IMR-90 (cell line): ENCODE measurements around the gene RYR2. TPM values are rescaled to one million over a fixed set of nuclear protein-coding genes. Genes with fewer than 3 reads are reported as not detected.

Experiments
- ATAC-seq: fragments of 200-7000 bp; cut with Tn5 transposase; 2 replicates; pipeline ENCODE4 v1.9.1; 2020; ENCODE audit warnings: low read depth, mild to moderate bottlenecking, moderate library complexity
- BruUV-seq: library from RNA; stranded (reverse); fragments of 400-500 nt; replicated peaks from 2 replicates; lab custom pipeline; 2021; lab: Mats Ljungman, UMichigan
- CTCF ChIA-PET: fragments of 300-600 bp; formaldehyde crosslinking; extraction: SDS; loops from one replicate; lab custom pipeline; 2021; ENCODE audit warnings: antibody characterized with exemption; lab: Yijun Ruan, JAX
- POLR2A ChIA-PET: fragments of 300-600 bp; sonication (Branson Sonifier 250); formaldehyde crosslinking; loops from one replicate; lab custom pipeline; 2022; ENCODE audit warnings: antibody characterized with exemption; ENCODE audit not compliant: unreplicated experiment; lab: Charles Lee
- DNase-seq: peaks from one replicate; pipeline ENCODE4 v3.0.0; 2013
- H2AFZ ChIP-seq: replicated peaks from 2 replicates; pipeline ENCODE3; 2013; ENCODE audit warnings: low read length, mild to moderate bottlenecking; ENCODE audit not compliant: poor library complexity
- H2AK5ac ChIP-seq: 2 replicates; pipeline ENCODE4 v1.6.1; 2013; ENCODE audit warnings: low read depth, low read length, inconsistent platforms
- H2AK9ac ChIP-seq: replicated peaks from 2 replicates; pipeline ENCODE3; 2013; ENCODE audit warnings: mild to moderate bottlenecking, low read depth, low read length, moderate library complexity; ENCODE audit not compliant: poor library complexity
- H2BK120ac ChIP-seq: 2 replicates; pipeline ENCODE4 v1.6.1; 2013; ENCODE audit warnings: low read depth, low read length, inconsistent platforms
- H2BK15ac ChIP-seq: 3 replicates; pipeline ENCODE4 v1.6.1; 2013; ENCODE audit warnings: low read depth, low read length, inconsistent platforms
- H2BK20ac ChIP-seq: 2 replicates; pipeline ENCODE4 v1.6.1; 2013; ENCODE audit warnings: low read depth, mild to moderate bottlenecking, inconsistent platforms, low read length, moderate library complexity
- H2BK5ac ChIP-seq: 2 replicates; pipeline ENCODE4 v1.6.1; 2013; ENCODE audit warnings: mild to moderate bottlenecking, low read depth, low read length, inconsistent platforms; ENCODE audit not compliant: poor library complexity, severe bottlenecking
- H3K14ac ChIP-seq: replicated peaks from 2 replicates; pipeline ENCODE4 v1.6.1; 2013; ENCODE audit warnings: low read depth, low read length, inconsistent platforms
- H3K18ac ChIP-seq: 2 replicates; pipeline ENCODE4 v1.6.1; 2013; ENCODE audit warnings: low read depth, low read length, control low read depth
- H3K23ac ChIP-seq: 2 replicates; pipeline ENCODE4 v1.6.1; 2013; ENCODE audit warnings: low read depth, low read length, inconsistent platforms
- H3K27ac ChIP-seq: 2 replicates; pipeline ENCODE4 v1.5.1; 2013; ENCODE audit warnings: mild to moderate bottlenecking, control low read depth, low read length; ENCODE audit not compliant: insufficient read depth
- H3K27me3 ChIP-seq: 2 replicates; pipeline ENCODE4 v1.6.1; 2013; ENCODE audit warnings: low read length; ENCODE audit not compliant: control insufficient read depth, insufficient read depth
- H3K36me3 ChIP-seq: 2 replicates; pipeline ENCODE4 v1.6.1; 2013; ENCODE audit warnings: low read length, mixed read lengths; ENCODE audit not compliant: control insufficient read depth, insufficient read depth
- H3K4ac ChIP-seq: 2 replicates; pipeline ENCODE4 v1.6.1; 2013; ENCODE audit warnings: low read depth, low read length, inconsistent platforms
- H3K4me1 ChIP-seq: 2 replicates; pipeline ENCODE4 v1.6.1; 2013; ENCODE audit warnings: low read length, mixed read lengths; ENCODE audit not compliant: control insufficient read depth, insufficient read depth
- H3K4me2 ChIP-seq: 2 replicates; pipeline ENCODE4 v1.6.1; 2013; ENCODE audit warnings: low read depth, mild to moderate bottlenecking, control low read depth, low read length, moderate library complexity
- H3K4me3 ChIP-seq: 2 replicates; pipeline ENCODE4 v1.5.1; 2013; ENCODE audit warnings: low read depth, mild to moderate bottlenecking, control low read depth, low read length, moderate library complexity; ENCODE audit not compliant: insufficient read depth
- H3K56ac ChIP-seq: 2 replicates; pipeline ENCODE4 v1.6.1; 2013; ENCODE audit warnings: low read length, inconsistent platforms; ENCODE audit not compliant: insufficient read depth; ENCODE audit errors: extremely low read depth
- H3K79me1 ChIP-seq, 2 experiments: 2 replicates each; pipeline ENCODE4 v1.6.1; 2013; ENCODE audit warnings: low read length in 2 of 2, inconsistent platforms in 1 of 2, low read depth in 1 of 2
- H3K9ac ChIP-seq: 2 replicates; pipeline ENCODE4 v1.6.1; 2013; ENCODE audit warnings: low read depth, low read length, control low read depth
- H3K9me1 ChIP-seq: 2 replicates; pipeline ENCODE4 v1.6.1; 2013; ENCODE audit warnings: low read length, inconsistent platforms; ENCODE audit not compliant: insufficient read depth
- H3K9me3 ChIP-seq: 2 replicates; pipeline ENCODE4 v1.6.1; 2013; ENCODE audit warnings: low read length; ENCODE audit not compliant: control insufficient read depth, insufficient read depth
- H4K20me1 ChIP-seq: 2 replicates; pipeline ENCODE4 v1.6.1; 2013; ENCODE audit warnings: low read length, inconsistent platforms; ENCODE audit not compliant: insufficient read depth
- H4K5ac ChIP-seq: 2 replicates; pipeline ENCODE4 v1.6.1; 2013; ENCODE audit warnings: mild to moderate bottlenecking, low read depth, low read length, control low read depth
- H4K8ac ChIP-seq, 2 experiments: 2 replicates each; pipeline ENCODE4 v1.6.1; 2013; ENCODE audit warnings: low read depth in 2 of 2, low read length in 2 of 2, control low read depth in 1 of 2, inconsistent platforms in 1 of 2
- H4K91ac ChIP-seq: 2 replicates; pipeline ENCODE4 v1.6.1; 2013; ENCODE audit warnings: low read depth, low read length, inconsistent platforms; ENCODE audit not compliant: insufficient read depth
- CEBPB ChIP-seq: IDR thresholded peaks from 2 replicates; pipeline ENCODE4 v1.6.1; 2012; ENCODE audit warnings: low read depth, low read length, improper control_type of control experiment
- FOS ChIP-seq: fragments of 150-350 bp; IDR thresholded peaks from 2 replicates; pipeline ENCODE4 v1.6.1; 2016; ENCODE audit warnings: low read depth, low read length
- RAD21 ChIP-seq: IDR thresholded peaks from 2 replicates; pipeline ENCODE4 v1.6.1; 2012; ENCODE audit warnings: low read length, improper control_type of control experiment
- RFX5 ChIP-seq: IDR thresholded peaks from 2 replicates; pipeline ENCODE4 v1.8.0; 2012; ENCODE audit warnings: low read depth, mild to moderate bottlenecking, low read length, moderate library complexity
- WGBS, 2 experiments: methylation state at CpG; one replicate each; pipeline versions ENCODE4 v1.1.5 to v1.1.7; 2013; ENCODE audit warnings: missing lambda C conversion rate in 2 of 2; ENCODE audit not compliant: insufficient read length in 1 of 2; ENCODE audit errors: extremely low coverage in 2 of 2; 5-methylcytosine and 5-hydroxymethylcytosine counted together
- dilution Hi-C: fragments of 300-500 bp; cut with HindIII; formaldehyde crosslinking; loops from one replicate; pipeline ENCODE4 v1.14.3; 2018; ENCODE audit warnings: low sequenced_read_pairs; ENCODE audit not compliant: unreplicated experiment
- in situ Hi-C: fragments of 300-500 bp; cut with MboI; formaldehyde crosslinking; loops from 3 replicates; pipeline ENCODE4 v1.14.3; 2019; ENCODE audit warnings: low sequenced_read_pairs, inconsistent platforms, mixed read lengths
- intact Hi-C: fragments of 100-400 bp; cut with micrococcal nuclease; formaldehyde crosslinking; loops from 2 replicates; pipeline ENCODE4 v1.10.0; 2022
- polyA plus RNA-seq, 3 experiments: library from polyadenylated mRNA; depleted of rRNA; stranded (reverse); fragments of >200 nt; gene quantifications; 2 replicates each; pipeline ENCODE4 v1.2.3, GENCODE V29; 2012; ENCODE audit warnings: low replicate concordance in 1 of 3
- total RNA-seq: library from RNA; depleted of rRNA; stranded (reverse); fragments of >200 nt; gene quantifications from 2 replicates; pipeline ENCODE4 v1.2.3, GENCODE V29; 2012
- TF ChIP-seq, protein P1 (sequence below): conservative IDR thresholded peaks from 2 replicates; pipeline ENCODE4 v1.5.1; 2012; ENCODE audit warnings: mild to moderate bottlenecking, low read depth, low read length, improper control_type of control experiment

The RYR2 gene
- total and polyA plus RNA-seq, 2 of the 4 experiments (the other 2 are of a cell fraction), result not detected

DNA sequence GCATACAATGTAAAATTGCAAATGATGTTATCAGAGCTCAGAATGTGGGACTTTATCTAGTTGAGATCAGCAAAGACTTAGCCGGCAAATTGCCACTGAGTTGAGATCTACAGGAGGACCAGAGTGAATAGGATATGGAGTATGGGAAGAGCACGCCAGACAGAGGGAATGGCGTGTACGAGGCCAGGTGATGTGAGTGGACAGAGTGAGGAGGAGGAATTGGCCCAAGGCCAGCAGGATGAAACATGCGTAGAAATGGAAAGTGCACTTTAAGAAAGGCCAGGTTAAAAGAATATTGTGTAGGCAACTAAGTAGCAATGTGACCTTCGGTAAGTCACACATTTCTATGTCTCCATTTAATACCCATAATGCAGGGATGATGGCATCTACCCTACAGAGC, 637.7 kb downstream of the RYR2 start:
- intact Hi-C loops, result loop anchor here (10.0 kb wide), 1 partner anchor 975 kb away; no protein-coding TSS in a partner anchor
- H3K9me1 ChIP-seq, result 0 out of 2 replicates have a peak, but pooled peaks cover 2% of the 10 kb centered on the region
- H3K4me3 ChIP-seq, result no peak overlapping the region
- H2BK20ac ChIP-seq, result peak overlapping the region; percentile 64
- dilution Hi-C loops, result no loop called here
- H2BK120ac ChIP-seq, result peak overlapping the region; percentile 69
- H3K9ac ChIP-seq, result no peak overlapping the region
- peak overlapping the region; percentile 41 for H3K4ac ChIP-seq
- H3K27ac ChIP-seq, result no peak overlapping the region
- no peak overlapping the region for H2BK5ac ChIP-seq
- BruUV-seq, result no TSS peak
- H3K4me2 ChIP-seq, result no peak overlapping the region
- H2BK15ac ChIP-seq, result peak overlapping the region; percentile 96; the same call in 2 of the 3 replicates
- no peak overlapping the region for H2AK9ac ChIP-seq
- no peak overlapping the region for H3K14ac ChIP-seq
- H3K9me3 ChIP-seq, result no peaks in the 10 kb centered on the region
- TF ChIP-seq, protein P1, sequence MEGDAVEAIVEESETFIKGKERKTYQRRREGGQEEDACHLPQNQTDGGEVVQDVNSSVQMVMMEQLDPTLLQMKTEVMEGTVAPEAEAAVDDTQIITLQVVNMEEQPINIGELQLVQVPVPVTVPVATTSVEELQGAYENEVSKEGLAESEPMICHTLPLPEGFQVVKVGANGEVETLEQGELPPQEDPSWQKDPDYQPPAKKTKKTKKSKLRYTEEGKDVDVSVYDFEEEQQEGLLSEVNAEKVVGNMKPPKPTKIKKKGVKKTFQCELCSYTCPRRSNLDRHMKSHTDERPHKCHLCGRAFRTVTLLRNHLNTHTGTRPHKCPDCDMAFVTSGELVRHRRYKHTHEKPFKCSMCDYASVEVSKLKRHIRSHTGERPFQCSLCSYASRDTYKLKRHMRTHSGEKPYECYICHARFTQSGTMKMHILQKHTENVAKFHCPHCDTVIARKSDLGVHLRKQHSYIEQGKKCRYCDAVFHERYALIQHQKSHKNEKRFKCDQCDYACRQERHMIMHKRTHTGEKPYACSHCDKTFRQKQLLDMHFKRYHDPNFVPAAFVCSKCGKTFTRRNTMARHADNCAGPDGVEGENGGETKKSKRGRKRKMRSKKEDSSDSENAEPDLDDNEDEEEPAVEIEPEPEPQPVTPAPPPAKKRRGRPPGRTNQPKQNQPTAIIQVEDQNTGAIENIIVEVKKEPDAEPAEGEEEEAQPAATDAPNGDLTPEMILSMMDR, result no peak
- TF ChIP-seq CEBPB, result no peak
- TF ChIP-seq RAD21, result no peak
- TF ChIP-seq RFX5, result no peak
- TF ChIP-seq FOS, result no peak
- H2AFZ ChIP-seq, result no peak overlapping the region
- peak overlapping the region; percentile 21 to 24; a peak in 1 of 4 replicates for H4K8ac ChIP-seq
- H2AK5ac ChIP-seq, result peak overlapping the region; percentile 63; the same call in 1 of the 2 replicates
- H4K5ac ChIP-seq, result no peak overlapping the region
- peaks cover 4% of the 10 kb centered on the region for H3K4me1 ChIP-seq
- no peaks in the 10 kb centered on the region for H4K20me1 ChIP-seq
- no peaks in the 10 kb centered on the region for H3K79me1 ChIP-seq
- 90% methylated on average over 2 of the region's 6 CpGs; no CpG with 5 or more reads in 1 of the 2 experiments for WGBS, 2 experiments
- ATAC-seq, result no peak
- in situ Hi-C loops, result no loop called here
- no peaks in the 10 kb centered on the region for H3K36me3 ChIP-seq
- no peak for DNase-seq
- CTCF ChIA-PET, result interaction anchor here (0.6 kb wide), 1 partner anchor 12 kb away, joined by 3 read pairs; no protein-coding TSS in a partner anchor
- no peak overlapping the region for H3K18ac ChIP-seq
- H3K27me3 ChIP-seq, result no peaks in the 10 kb centered on the region
- H4K91ac ChIP-seq, result peak overlapping the region; percentile 42; the same call in 1 of the 2 replicates
- no peak overlapping the region for H3K56ac ChIP-seq
- no peak overlapping the region for H3K23ac ChIP-seq
- POLR2A ChIA-PET, result no interaction called here
